Right renal pelvis (tissue), 4 donors: ENCODE results near the gene ZNF521. TPM values are rescaled to one million over a fixed set of nuclear protein-coding genes. Genes with fewer than 3 reads are reported as not detected.
"Not testable (repeated sequence)": the region's sequence is repeated elsewhere in the genome, so short reads cannot be mapped to it uniquely, and the experiment has no call there.

Source experiments
- DNase-seq, 4 donors: peaks; one replicate each; pipeline ENCODE4 v3.0.0-alpha.2; 2013; ENCODE audit warnings: low read depth in 4 of 4, low spot score in 3 of 4, missing footprints in 1 of 4
- polyA plus RNA-seq, 4 donors: library from polyadenylated mRNA; unstranded; fragments of 120-200 nt; gene quantifications; one replicate each; pipeline ENCODE4 v1.2.1, GENCODE V29; 2013; ENCODE audit not compliant: insufficient read length in 4 of 4

The ZNF521 gene
- polyA plus RNA-seq, 4 donors: 35.6 to 41.2 (median 38.4) TPM

DNA sequence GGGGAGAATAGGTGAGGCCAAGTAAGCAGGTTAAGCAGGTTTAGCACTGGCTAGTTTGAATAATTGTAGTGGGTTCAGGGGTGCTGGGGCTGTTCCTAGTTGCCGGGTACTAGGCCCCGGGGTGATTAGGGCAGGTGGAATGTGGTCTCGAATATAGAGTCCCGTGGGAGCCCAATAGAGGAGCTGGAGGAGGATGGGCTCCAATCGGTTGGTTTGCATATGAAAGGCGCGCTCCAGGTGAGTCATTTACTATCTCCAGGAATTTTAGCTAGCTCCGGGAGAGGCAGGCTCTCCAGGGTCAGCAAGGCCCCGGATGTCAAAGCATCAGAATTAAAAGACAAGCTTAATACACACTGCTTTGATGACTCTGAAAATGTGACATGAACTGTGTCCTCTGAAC lies 304.0 kb downstream of the ZNF521 start:
- DNase-seq: no peak

DNA sequence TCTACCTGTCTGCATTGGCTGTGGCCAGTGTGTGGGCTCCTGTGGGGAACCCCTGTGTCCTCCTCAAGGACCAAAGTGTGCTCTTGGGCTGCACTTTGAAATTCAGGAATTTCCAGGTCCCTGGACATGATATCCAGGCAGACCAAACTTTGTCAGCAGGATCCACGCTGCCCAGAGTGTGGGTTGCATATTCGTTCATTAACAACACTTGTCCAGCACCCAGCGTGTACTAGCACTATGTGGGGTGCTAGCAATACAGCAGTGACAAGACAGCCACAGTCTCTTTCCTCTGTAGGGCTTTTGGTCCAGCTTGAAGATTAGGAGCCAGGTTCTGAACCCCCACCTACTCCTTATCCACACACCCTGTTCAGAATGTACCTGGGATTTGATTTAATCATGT lies 304.5 kb downstream of the ZNF521 start:
- DNase-seq: no peak

DNA sequence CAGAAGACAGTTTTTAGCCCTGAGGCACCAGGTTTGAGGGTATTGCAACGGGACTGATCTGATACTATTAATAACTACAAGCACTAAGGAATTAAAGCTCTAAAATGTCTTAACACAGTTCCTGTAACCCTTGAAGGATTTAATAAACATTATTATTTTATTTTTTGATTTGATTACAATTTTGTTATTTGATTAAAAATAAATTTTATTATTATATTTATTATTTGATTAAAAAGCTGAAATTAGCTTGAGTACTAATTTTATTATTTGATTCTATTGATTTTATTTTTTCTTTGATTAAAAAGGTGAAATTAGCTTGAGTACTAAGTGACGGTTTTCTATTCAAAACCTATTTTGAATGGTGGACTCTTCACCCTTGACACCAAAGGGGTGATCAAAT lies 307.3 kb downstream of the ZNF521 start:
- no peak for DNase-seq

DNA sequence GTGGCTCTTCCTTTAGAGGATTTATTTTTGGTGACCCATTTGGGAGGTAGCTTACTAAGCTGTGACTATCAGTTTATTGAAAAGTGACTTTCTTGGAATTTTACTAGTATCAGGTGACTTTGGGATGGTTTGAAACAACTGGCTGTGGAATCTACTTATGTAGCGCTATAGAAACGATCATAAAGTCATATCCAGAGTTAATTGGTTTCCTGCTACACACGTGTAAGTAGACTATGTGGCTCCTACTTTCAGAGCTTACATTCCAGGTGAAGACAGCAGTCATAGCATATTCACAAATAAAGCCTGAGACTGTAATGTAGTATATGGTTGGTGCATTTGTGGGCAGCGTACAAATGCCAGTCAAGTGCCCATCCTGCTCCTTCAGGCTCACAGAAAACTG lies 308.9 kb downstream of the ZNF521 start:
- DNase-seq: no peak

DNA sequence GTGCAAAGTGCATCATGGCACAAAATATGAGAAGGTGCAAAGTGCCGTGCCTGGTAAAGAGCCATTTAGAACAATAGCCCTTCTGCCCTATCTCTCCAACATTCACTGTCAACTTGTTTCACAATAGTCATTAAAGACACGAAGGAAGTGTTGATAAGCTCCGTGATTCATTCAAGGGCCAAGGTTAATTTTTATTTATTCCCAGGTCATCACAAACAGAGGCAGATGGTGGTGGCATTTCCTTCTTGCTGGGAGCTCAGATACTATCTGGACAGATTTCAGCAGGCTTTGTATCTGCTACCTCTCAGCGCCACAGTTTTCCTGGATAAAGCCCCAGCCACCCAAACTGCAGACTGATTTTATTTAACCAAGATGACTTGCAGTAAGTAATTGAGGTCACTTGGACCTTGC lies 309.3 kb downstream of the ZNF521 start:
- no peak for DNase-seq

DNA sequence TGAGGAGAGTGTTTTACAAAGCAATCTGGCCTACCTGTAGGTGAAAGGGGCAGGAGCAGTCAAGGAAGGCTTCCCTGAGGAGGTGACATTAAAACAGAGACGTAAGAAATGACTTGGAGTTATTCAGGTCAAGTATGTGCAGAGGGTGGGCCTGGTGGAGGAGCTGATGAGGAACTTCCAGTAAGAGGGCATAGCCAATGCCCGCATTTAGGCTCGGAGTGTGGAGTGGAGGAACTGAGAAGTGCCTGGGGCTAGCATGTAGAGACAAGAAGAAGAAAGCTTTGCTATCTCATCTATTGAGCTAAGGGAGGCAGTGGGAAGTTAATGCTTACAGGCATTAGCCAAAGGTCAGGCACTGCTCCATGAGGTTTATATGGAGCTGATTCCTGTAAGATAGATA lies 312.2 kb downstream of the ZNF521 start:
- DNase-seq: no peak

DNA sequence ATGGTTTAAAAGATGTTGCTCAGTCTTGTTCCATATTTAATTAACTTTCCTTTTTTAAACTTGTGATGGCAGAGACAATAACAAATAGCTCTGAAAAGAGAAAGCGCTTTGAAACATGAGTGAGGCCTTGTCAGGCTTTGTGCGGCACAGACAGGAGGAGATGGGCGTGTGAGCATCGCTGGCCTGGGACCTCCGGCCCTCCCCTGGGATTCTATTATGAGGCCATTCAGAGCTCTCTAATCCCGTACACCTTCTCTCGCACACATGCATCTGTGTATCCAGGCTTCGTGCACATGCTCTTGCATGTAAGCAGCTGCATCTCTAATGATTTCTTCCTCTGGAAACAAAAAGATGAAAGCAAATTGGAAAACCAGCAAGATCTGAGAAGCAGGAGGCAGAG lies 313.7 kb downstream of the ZNF521 start:
- no peak for DNase-seq

DNA sequence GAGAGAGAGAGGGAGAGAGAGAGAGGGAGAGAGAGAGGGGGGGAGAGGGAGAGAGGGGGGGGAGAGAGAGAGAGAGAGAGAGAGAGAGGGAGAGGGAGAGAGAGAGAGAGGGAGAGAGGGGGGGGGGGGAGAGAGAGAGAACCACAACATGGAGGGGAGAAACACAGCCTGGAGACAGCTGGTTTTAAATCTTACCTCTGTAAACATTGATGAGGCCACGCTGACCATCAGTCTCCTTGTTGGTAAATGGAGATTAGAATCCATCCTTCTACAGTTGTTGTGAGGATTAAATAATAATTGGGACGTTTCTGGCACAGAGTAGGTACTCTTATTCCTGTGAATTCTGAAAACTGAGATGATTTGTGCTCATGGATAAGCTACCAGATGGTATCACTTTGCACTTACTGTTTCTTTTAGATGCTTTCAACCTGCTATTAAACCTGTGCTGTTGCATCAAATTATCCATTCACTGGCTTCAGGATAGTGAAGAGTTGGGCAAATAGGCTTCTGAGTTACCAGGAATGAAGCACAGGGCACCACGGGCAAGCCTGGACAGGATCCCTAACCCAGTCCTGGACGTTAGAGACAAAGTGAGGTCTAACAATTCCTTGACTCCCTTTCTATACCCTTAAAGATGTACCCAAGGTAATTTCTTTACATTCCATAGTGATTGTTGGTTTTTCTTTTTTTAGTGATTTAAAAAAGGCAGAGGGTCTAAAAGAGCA lies 318.1 kb downstream of the ZNF521 start:
- DNase-seq: no peak

DNA sequence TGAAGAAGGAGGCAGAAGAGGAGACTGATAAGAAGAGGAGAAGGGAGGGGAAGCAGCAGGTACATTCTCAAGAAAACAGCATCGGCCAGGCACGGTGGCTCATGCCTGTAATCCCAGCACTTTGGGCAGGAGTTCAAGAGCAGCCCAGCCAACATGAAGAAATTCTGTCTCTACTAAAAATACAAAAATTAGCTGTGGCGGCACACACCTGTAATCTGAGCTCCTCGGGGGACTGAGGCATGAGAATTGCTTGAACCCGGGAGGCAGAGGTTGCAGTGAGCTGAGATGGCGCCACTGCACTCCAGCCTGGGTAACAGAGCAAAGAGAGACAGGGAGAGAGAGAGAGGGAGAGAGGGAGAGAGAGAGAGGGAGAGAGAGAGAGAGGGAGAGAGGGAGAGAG lies 318.8 kb downstream of the ZNF521 start:
- not testable (repeated sequence) for DNase-seq

DNA sequence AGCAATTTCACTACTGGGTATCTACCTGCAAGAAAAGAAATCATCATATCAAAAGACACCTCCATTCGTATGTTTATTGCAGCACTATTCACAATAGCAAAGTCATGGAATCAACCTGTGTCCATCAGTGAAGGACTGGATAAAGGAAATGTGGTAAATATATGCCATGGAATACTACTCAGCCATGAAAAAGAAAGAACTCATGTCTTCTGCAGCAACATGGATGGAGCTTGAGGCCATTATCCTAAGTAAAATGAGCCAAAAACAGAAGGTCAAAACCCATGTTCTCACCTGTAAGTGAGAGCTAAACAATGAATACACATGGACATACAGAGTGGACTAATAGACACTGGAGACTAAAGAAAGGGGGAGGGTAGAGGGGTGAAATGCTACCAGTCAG lies 322.2 kb downstream of the ZNF521 start:
- DNase-seq: no peak

DNA sequence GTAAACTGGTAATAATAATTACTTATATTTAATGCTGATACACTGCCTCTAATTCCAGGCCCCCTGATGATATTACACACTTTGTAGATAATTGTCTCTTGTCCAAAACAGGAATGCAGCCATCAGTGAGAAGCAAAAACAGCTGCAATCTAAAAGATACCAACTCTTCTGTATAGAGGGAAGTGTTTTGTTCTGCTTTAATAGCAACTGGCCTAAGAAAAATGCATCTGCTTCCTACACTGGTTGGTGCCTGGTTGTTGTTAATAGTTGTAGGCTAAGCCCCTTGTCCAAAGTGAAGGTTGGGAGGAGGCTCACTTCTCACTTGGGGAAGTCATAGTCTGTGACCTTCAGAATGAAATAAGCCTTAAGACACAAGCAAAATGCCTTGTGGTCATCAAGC lies 332.0 kb downstream of the ZNF521 start:
- no peak for DNase-seq

DNA sequence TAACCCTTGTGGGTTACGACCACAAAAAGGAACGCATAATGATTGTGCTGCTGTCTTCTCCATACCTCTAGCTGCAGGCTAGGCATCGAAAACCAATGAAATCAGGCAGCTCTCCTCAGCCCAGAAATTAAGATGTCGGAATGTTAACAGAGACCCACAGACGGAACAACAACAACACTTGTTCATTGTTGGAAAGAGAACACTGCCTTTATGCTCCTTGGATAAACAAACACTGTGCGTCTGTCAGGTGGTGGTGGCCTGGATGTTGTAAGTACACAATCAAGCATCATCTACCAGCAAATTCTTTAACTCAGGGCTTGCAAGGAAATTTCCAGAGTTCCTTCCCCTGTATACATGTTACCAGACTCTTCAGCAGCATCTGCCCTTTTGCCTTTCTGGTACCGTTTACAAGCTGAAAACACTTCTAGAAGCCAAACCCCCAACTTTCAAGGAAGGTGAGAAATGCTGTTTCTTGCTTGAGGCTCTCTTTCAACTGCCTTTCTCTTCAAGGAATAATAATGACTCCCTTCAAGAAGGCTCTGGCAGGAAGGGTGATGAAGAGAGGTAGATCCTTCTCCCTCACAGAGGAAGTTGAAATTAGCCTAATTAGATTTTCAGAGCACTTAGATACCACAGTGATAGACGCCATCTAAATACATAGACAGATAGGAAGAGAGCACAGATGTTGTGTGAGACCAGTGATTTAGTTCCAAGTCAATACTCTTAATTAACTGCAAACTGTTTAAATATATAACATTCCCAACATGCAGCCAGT lies 332.7 kb downstream of the ZNF521 start:
- no peak for DNase-seq

DNA sequence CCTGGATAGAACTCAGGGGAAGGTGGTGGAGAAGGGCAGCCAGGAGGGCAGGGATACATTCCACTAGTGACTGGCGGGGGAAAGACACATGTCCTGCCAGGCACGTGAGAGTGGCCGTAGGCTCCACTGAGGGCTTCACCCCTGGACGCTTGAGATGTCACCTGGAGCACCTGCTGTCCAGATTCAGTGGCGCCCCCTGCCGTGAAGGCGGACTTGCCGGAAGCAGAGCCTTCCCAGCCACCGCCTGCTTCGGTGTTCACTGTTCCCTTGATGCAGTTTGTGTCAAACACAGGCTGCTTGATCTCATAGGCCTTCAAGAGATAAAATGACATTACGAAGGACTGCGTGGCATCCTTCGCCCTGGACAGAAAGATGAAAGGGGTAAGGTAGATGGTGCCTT lies 335.3 kb downstream of the ZNF521 start:
- no peak for DNase-seq

DNA sequence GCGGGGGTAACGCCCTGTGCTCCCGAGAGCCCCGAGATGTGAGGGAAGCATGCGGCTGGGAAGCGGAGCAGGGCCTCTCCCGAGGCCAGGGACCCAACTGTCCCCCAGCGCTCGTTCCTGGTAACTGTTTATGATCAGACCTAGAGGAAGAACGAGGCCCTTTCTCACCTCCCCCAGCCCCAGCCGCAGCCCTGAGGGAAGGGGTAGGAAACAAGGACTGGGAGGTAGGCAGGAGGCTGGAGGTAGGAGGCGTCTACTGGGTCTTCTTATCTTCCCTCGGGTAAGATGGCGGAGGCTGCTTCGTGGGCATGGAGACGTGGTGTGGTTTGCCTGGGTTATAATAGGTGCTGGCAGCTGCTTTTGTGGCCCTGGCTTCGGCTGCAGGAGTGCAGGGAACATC lies 335.8 kb downstream of the ZNF521 start:
- DNase-seq: no peak
